CD4-positive, alpha-beta T cell treated with Interleukin-6 for 4 hours (primary cell): Measurements from ENCODE around the gene SINHCAF.
"Not testable (repeated sequence)": the region's sequence is repeated elsewhere in the genome, so short reads cannot be mapped to it uniquely, and the experiment has no call there.

Source experiments
- DNase-seq: peaks from one replicate; pipeline ENCODE4 v3.0.0-alpha.2; 2020; ENCODE audit warnings: mixed read lengths

SINHCAF gene

DNA sequence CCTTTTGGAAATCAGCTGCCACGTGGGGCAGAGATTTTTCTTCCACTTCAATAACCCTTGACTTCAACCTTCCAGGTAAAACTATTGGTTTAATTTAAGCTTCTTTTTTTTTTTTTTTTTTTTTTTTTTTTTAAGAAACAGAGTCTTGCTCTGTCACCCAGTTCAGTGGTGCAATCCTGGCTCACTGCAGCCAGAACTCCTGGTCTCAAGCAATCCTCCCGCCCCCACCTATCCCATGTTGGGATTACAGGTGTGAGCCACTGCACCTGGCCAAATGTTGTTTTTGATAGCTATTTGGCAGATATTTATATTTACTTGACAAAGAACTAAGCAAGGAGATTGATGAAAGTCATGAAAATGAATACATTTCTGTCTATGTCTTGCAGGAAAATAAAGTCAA lies 65.1 kb downstream of the SINHCAF start:
- no peak for DNase-seq

DNA sequence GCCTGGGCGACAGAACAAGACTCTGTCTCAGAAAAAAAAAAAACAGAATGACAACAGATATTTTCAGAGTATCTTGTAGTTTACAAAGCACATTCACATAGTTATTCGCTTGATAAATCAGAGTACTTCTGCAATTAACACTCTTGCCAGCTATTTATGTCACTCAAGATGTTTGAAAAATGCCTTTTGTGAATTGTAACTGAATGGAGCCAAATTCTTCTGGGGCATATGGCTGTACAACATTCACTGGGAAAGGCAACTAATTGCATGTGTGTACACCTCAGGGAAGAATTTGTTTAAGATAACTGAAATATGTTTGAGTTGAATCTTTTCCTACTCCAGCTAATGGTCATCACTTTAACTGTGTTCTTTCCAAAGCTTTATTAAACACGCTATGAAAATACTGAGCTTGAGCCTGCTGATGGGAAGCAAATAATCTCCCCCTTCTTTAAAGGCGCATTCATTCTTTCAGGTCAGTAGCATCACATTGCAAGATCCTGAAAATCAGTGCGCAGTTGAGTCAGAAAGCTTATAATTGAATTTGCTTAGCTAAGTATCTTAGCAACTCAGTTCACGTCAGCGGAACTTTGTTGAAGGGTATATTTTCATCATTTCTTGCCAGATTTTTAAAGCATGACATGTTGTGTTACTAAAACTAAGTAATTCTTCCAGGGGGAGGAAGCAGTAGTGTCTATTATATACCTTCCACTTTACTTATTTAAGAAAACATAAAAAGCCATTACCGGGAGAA lies 66.6 kb downstream of the SINHCAF start:
- no peak for DNase-seq

DNA sequence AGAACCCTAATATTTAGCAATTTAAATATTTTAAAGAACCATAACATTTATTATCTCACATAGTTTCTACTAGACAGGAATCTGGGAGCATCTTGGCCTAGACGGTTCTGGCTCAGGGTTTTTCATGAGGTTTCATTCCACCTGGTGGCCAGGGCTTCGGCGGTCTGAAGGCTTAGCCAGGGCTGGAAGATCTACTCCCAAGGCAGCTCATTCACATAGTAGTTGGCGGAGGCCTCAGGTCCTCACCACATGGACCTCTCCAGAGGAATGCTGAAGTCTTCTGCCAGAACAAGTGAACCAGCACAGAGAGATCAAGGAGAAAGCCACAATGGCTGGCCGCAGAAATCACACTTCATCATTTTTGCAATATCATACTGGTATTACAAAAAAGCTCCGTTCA lies 68.2 kb downstream of the SINHCAF start:
- DNase-seq = no peak

DNA sequence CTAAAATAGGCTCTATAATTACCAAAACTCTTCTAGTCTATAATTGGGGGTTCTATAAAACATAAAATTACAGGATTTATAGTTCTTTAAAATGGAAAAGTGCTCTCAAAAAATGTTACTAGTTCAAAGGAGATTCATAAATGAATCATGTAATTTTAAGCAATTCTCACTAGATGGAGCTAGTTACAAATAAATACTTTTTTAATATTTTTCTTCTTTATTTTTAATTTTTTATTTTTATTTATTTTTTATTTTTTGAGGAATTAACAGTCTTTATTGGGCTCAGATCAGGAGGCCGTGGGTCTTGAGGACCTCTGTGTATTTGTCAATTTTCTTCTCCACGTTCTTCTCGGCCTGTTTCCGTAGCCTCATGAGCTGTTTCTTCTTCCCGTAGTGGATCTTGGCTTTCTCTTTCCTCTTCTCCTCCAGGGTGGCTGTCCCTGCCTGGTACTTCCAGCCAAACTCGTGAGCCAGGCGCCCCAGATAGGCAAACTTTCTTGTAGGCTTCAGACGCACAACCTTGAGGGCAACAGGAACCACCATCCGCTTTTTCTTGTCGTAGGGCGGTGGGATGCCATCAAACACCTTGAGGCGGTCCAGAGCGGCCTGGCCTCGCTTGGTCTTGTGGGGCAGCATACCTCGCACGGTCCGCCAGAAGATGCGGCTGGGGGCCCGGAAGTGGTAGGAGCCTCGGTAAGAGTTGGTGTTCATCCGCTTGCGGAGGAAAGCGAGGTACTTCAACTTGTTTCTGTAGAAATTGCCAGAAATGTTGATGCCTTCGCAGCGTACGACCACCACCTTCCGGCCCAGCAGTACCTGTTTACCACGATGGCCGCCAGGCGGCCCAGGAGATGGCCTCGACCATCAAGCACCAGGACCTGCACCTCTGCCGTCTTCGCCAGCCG lies 74.0 kb downstream of the SINHCAF start:
- DNase-seq = peak; percentile 6

DNA sequence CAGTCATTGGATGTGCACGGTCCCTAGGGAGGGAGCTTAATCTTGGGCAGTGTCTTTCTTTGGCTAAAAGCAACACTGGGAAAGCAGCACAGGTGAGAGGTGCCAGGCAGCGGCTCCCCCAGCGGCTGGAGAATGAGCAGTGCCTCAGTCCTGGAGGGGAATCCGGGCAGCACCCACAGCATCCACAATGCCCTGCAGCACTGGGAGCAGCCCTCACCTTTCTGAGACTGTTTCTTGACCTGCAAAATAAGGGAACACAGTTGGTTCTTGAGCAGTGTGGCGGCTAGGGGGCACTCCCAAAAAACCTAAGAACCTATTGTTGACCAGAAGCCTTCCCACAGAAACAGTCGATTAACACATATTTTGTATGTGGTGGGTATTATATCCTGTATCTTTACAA lies 75.8 kb downstream of the SINHCAF start:
- no peak for DNase-seq

DNA sequence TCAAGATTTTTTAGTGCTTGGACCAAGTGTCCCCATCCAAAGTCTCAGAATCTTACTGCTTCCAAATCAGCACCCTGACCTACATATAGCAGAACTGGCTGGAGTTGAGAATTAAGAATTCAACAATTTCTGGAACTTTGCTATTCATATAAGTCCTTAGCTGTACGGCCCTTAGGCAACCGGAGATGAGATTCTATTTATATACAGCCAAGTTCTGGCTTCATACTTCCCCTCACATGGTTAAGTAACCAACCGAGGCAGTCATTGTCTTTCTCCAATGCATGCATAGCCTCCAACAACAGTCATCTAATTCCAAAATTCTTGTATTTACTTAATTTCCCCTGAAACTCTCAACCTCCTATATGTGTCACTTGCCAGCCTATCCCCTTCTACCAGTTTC lies 76.6 kb downstream of the SINHCAF start:
- DNase-seq = no peak

DNA sequence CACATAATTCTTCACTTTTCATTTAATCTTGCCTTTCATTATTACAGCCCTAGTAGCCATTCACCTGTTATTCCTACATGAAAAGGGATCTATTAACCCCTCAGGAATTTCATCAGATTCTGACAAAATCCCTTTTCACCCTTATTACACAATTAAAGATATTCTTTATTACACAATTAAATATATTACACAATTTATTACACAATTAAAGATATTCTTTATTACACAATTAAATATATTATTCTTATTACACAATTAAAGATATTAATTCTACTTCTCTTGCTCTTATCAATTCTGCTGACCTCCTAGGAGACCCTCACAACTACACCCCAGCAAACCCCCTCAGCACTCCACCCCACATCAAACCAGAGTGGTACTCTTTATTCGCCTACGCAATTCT lies 77.1 kb downstream of the SINHCAF start:
- no peak for DNase-seq

DNA sequence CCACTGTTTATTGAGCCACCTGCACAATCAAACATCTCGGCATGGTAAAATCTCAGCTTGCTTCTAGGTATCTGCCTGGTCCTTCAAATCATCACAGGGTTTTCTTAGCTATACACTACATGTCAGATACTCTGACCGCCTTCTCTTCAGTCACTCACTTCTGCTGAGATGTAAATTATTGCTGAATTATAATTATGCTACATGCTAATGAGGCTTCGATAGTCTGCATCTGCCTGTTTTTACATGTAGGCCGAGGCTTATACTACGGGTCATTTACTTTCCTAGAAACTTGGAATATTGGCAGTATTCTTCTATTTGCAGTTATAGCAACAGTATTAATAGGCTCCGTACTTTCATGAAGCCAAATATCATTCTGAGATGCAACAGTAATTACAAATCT lies 77.6 kb downstream of the SINHCAF start:
- DNase-seq = no peak

DNA sequence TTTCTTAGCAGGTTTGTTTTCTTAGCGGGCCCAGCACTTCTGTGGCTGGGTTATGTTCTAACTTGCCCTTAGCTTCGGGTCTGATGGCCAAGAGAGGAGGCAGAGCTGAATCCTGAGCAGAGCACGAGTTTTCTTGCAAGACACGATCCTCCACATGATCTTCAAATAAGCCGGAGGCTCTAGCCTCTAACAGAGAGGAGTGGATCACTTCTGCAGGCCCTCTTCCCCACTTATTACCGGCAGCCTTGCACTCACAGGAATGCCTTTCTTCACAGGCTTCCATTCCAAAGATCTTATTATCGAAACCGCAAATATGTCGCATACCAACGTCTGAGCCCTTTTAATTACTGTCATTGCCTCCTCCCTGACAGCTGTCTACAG lies 79.5 kb downstream of the SINHCAF start:
- no peak for DNase-seq

DNA sequence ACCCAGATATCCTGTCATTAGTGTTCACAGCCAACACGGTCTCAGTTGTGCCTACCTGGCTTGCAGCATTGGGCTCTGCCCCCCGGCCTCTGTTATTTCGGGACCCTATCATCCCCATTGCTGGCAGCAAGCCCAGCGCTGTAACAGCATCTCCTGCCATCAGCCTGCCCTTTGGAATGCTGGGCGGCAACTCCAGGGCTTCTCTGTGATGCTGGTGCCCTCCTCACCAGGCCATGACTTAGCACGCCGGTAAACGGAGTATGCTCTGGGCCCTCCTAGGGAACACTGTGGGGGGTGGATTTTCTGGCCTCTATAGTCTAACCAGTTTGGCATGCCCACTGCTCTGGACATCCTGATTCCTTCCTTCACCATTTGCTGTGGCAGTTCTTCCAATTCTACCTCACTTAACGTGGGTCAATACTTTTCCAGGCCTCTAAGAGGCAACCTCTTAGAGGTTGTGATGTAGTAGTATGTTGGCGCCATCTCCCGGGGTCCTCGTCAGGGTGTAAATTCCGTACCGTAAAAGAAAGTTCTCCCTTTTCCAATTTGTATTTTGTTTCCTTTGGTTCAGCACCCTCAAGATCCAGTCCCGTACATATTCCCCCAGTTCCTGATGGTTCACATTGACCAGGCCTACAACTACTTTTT lies 80.0 kb downstream of the SINHCAF start:
- DNase-seq = no peak

DNA sequence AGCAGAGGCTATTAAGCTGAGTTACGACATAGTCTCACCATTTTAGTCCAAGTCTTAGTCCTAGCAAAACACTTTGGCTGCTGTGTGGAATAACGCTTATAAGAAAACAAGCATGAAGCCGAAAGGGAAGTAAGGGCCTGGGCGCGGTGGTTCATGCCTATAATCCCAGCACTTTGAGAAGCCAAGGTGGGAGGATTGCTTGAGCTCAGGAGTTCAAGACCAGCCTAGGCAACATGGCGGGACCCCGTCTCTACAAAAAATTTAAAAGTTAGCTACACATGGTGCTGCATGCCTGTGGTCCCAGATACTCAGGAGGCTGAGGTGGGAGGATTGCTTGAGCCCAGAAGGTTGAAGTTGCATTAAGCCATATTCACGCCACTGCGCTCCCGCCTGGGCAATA lies 83.5 kb downstream of the SINHCAF start:
- DNase-seq = not testable (repeated sequence)

DNA sequence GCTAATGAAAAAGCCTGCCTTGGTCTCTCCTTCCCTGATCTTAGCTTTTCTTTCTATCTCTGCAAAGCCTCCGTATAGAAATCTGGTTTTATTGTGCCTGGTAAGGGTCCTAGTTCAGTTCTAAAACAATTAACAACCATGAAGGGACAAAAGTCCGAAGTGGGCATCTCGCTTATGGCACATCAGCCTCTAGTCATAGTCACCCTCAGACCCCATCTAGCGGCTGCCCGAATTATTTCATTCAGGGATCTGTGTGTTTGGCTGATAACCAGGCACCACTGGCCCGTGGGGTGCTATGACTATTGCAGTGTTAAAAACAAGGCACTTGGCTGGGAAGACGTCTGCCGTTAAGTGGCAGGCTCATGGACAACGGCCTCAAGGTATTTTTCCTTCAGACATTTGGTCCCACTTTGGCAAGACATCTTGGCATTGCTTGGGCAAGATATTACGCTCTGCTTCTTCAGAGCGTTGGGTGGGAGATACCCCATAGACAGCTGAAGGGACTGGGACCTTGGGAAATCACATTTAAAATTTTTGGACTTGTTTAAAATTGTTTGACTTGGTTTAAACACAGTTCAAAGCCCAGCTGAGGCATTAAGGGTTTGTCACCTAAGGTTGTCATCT lies 87.1 kb downstream of the SINHCAF start:
- DNase-seq = peak; percentile 47

DNA sequence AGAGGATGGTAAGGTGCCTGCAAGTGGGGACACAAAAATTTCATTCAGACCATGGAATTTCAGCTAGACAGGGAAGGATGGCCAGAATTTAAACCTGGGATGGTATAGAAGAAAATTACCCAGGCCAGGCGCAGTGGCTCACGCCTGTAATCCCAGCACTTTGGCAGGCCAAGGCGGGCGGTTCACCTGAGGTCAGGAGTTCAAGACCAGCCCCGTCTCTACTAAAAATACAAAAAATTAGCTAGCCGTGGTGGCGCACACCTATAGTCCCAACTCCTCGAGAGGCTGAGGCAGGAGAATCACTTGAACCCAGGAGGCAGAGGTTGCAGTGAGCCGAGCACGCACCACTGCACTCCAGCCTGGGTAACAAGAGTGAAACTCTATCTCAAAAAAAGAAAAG lies 87.6 kb downstream of the SINHCAF start:
- not testable (repeated sequence) for DNase-seq

DNA sequence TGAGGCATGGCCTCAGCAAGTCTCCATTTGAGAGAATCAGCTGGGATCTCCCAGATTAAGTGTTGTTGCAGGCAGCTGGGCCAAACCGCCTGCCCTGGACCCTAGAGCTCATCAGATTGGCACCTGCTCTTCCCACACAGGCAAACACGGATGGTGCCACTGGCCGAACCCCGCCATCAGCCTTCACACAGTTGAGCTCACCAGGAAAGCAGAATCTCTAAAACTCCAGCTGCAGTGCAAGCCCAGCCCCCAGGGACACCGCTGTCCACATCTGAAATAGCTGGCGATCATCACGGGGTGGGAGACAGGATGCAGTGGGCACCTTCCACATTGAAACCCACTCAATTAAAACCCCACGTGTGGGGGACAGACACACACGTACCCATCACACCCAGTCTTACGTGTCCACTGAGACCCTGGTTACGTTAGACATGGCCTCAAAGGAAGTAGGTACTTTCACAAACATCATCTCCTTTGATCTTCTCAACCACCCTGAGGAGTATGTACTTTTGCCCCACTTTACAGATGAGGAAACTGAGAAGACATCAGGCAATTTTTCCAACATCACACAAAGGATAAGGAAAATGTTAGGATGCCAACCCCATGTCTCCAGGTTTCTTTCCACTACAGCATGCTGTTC lies 88.8 kb downstream of the SINHCAF start:
- no peak for DNase-seq

DNA sequence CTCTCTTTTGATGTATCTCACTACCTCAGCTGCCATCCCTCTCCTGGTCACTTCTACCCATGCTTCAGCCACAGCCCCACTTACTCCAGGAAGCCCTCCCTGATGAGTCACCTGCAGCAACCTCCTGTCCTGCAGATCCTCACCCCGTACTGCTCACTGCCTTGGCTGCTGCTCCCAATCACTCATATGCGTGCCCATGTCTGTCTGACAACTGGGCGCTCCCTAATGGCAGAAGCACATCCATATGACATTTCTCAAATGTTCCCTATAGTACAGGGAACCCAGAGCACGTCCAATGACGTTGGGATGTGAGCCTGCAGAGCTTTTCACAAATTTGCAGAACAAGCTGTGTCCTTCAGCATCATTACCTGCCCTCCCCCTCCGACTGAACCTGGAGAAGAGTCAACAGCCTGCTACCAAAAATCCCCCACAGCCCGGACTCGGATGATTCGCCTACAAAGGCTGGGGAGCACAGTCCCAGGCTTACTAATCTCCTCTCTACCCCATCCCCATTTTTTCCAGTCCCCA lies 90.0 kb downstream of the SINHCAF start:
- DNase-seq = no peak

DNA sequence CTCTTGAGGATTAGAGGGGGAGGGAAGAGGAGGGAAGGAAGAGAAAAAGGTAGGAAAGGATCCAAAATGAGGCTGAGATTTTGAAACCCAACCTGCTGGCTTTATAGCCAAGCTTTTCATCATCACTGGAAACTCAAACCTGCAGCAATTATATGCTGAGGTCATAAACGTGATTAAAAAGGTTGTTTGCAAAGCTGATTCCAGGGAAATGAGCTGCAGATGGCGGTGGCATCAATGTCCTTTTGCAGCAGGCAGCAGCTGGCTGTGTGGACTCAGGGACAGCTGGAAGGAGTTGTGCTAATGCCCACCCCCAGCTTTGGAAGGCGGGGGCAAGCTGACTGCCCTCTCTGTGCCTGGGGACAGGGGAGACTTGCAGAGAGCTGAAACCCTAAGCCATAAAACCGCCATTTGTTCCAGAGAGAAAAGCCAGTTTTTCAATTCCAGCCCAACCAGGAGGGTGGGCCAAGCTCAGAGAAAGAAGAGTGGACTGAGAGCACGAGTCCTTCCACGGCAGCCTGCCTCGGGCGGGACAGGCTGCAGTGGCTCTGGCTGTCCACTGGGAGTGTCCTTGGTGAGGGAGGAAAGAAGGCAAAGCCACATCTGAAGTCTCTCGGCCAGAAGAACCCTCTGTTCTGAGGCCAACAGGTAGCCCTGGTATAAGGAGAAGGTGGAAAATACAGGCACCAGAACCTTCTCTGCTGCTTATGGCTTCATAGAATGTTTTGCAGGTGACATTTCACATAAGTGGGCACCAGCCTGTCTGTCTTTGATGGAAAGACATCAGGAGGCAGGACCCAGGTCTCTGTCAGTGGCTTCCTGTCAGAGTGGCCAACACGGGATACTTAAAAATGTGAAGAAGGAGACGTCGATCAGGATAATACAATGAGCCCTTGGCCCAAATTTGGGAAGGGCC lies 90.7 kb downstream of the SINHCAF start:
- no peak for DNase-seq

DNA sequence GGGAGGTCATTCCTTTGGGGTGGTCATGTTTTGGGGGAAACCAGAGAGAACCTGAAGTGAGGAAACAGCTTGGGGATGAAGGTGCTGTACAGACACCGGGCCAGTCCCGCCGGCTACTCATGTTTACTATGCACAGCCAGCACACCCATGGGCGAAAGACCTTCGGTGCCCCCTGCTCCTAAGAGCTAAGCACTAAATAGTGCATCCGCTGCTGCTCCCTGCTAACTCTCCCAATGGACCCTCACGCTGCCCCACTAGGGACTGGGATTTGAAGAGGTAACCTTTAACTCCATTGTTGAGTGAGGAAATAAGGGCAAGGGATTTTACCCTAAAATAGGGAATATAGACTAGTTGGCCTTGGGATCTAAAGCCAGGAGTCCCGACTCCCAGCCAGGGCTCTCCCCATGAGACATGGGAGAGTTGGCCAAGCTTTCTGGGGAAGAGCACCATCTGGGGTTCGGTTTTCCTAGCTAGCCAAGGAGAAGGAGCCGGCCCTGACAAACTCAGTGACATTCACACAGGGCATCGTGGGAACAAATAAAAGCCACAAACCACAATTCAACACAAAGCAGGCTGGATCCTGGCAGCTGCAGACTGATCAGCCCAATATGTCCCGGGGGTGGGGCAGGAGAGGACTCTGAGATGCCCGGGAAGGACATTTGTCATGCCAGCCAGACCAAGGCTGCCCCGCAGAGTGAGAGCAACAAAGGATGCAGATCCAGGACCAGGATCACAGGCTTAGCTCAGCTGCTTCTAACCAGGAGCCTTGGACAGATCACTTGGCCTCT lies 91.7 kb downstream of the SINHCAF start:
- DNase-seq = no peak

DNA sequence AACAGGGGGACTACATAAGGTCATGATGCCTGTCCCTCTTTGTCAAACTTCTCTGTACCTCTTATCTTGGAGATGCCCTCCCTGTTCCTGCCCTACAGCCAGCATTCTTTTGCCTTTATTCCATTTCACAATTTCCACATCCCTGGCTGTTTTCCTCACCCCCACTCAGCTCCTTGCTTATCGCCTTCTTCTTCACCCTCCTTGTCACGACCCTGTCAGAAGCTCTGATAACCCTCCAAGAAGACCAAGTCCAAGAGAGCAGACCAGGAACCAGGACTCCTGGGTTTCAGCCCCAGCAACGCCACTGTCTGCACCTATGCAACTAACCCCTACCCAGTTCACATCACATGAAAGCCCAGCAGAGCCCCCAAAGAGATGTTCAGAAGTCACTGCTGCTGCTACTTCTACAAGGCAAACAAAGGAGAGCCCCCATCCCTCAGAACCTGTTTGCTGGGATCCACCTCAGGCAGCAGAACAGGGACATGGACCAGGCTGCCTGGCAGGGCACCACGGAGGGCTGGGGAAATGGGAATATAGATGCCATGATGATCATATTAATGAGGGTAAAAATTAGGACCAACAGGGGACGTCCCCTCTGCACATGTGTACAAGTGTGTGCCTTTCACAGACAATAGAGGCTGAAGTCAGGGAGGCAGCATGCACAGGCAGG lies 92.8 kb downstream of the SINHCAF start:
- DNase-seq = no peak

DNA sequence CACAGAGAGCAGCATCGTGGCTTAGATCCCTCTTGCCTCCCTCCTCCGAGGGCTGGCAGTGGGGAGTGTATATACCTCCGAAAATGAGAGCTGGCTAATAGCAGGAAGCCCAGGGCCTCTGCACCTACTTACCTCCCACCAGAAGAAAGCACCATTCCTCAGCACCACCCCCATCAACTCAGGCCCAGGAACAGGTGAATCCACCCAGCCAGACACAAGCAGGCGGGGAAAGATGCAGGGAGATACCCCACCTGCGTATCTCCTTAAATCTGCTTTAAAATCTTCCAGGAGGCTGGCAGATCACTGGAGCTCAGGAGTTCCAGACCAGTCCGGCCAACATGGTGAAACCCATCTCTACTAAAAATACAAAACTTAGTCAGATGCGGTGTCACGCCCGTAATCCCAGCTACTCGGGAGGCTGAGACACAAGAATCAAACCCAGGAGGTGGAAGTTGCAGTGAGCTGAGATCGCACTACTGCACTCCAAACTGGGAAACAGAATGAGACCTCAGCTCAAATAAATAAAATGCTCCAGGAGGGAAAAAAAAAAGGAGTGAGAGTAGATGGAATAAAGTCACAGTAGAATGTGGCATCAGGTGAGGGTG lies 93.5 kb downstream of the SINHCAF start:
- no peak for DNase-seq
